ENCODE results near the gene CALML4.

Gene CALML4

GRCh38 chr15:68197170-68197492 is 8.0 kb downstream of the CALML4 start:
- no peak for DNase-seq (ENCODE audit: low read depth in 1 of 2, low spot score in 1 of 2)
- Histone ChIP-seq H3K27me3 (ENCODE audit: insufficient read depth, poor library complexity, severe bottlenecking) (no peaks in the 10 kb centered on the region), H3K27ac (replicated peaks) (no peak overlapping the region), H3K4me3 (replicated peaks; ENCODE audit: insufficient read depth, low read length) (no peak overlapping the region)
- TF ChIP-seq POLR2AphosphoS5 (IDR thresholded peaks at IDR 0.05; ENCODE audit: low read depth), result 0 out of 2 replicates have a peak, but pooled peaks have one; percentile 4
- TF ChIP-seq CTCF (IDR thresholded peaks at IDR 0.05; ENCODE audit: insufficient read depth, low read length), result no peak
- TF ChIP-seq SPI1 (IDR thresholded peaks at IDR 0.05; ENCODE audit: borderline replicate concordance, low read depth), result no peak
- TF ChIP-seq GABPA (IDR thresholded peaks at IDR 0.05; ENCODE audit: low read depth), result no peak
- TF ChIP-seq, protein P1, sequence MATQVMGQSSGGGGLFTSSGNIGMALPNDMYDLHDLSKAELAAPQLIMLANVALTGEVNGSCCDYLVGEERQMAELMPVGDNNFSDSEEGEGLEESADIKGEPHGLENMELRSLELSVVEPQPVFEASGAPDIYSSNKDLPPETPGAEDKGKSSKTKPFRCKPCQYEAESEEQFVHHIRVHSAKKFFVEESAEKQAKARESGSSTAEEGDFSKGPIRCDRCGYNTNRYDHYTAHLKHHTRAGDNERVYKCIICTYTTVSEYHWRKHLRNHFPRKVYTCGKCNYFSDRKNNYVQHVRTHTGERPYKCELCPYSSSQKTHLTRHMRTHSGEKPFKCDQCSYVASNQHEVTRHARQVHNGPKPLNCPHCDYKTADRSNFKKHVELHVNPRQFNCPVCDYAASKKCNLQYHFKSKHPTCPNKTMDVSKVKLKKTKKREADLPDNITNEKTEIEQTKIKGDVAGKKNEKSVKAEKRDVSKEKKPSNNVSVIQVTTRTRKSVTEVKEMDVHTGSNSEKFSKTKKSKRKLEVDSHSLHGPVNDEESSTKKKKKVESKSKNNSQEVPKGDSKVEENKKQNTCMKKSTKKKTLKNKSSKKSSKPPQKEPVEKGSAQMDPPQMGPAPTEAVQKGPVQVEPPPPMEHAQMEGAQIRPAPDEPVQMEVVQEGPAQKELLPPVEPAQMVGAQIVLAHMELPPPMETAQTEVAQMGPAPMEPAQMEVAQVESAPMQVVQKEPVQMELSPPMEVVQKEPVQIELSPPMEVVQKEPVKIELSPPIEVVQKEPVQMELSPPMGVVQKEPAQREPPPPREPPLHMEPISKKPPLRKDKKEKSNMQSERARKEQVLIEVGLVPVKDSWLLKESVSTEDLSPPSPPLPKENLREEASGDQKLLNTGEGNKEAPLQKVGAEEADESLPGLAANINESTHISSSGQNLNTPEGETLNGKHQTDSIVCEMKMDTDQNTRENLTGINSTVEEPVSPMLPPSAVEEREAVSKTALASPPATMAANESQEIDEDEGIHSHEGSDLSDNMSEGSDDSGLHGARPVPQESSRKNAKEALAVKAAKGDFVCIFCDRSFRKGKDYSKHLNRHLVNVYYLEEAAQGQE (IDR thresholded peaks at IDR 0.05; ENCODE audit: insufficient replicate concordance, low read depth), result no peak

DNA sequence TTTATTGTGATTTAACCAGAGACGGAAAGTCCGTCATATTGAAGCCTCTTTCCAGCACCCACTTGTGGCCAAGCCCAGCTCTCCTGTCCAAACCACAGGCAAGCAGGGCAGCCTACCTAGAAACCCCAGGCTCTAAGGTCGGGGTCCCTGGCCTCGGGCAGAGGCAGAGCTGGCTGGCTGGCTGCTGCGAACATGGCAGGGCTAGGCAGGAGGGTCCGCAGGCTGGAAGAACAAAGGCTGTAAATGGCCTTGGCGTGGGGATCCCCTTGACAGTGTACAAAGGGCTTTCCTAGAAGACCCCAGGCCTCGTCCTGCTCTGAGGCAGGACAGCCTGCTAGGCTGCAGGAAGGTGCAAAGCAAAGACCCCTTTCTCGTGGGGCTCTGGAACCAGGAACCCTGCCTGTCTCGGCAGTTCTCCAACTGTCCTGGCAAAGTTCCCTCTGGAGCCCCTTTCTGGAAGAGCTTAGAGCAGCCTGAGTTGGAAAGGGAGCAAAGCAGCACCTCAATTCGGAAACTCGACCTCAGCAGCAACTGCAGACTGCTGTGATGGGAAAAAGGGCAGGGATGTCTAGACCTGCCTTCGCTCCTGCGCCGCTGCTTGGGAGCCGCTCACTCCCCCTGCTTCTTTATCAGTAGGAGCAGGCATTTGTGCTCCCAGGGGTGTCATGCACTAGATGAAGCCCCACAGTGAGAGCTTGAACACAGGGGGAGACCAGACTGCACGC is 8.5 kb downstream of the CALML4 start:
- Histone ChIP-seq H3K4me3 (replicated peaks; ENCODE audit: insufficient read depth, low read length) (no peak overlapping the region), H3K27me3 (ENCODE audit: insufficient read depth, poor library complexity, severe bottlenecking) (no peaks in the 10 kb centered on the region), H3K27ac (replicated peaks) (no peak overlapping the region)
- DNase-seq (ENCODE audit: low read depth in 1 of 2, low spot score in 1 of 2), result no peak
- TF ChIP-seq, protein P1 (IDR thresholded peaks at IDR 0.05; ENCODE audit: insufficient replicate concordance, low read depth), result no peak
- TF ChIP-seq POLR2AphosphoS5 (IDR thresholded peaks at IDR 0.05; ENCODE audit: low read depth) (peak; percentile 35), SPI1 (IDR thresholded peaks at IDR 0.05; ENCODE audit: borderline replicate concordance, low read depth) (no peak), GABPA (IDR thresholded peaks at IDR 0.05; ENCODE audit: low read depth) (no peak), CTCF (IDR thresholded peaks at IDR 0.05; ENCODE audit: insufficient read depth, low read length) (no peak)

GRCh38 chr15:68195336-68196112 is 9.6 kb downstream of the CALML4 start:
- no peak overlapping the region for H3K4me3 ChIP-seq (replicated peaks; ENCODE audit: insufficient read depth, low read length)
- H3K27me3 ChIP-seq (ENCODE audit: insufficient read depth, poor library complexity, severe bottlenecking), result no peaks in the 10 kb centered on the region
- no peak overlapping the region for H3K27ac ChIP-seq (replicated peaks)
- TF ChIP-seq CTCF (IDR thresholded peaks at IDR 0.05; ENCODE audit: insufficient read depth, low read length), result no peak
- TF ChIP-seq, protein P1 (IDR thresholded peaks at IDR 0.05; ENCODE audit: insufficient replicate concordance, low read depth), result no peak
- no peak for TF ChIP-seq POLR2AphosphoS5 (IDR thresholded peaks at IDR 0.05; ENCODE audit: low read depth)
- TF ChIP-seq GABPA (IDR thresholded peaks at IDR 0.05; ENCODE audit: low read depth), result no peak
- no peak for TF ChIP-seq SPI1 (IDR thresholded peaks at IDR 0.05; ENCODE audit: borderline replicate concordance, low read depth)
- DNase-seq (ENCODE audit: low read depth in 1 of 2, low spot score in 1 of 2), result no peak

All from HL-60 (cell line).